Ishikawa (cell line): ENCODE data around the gene CAVIN1.

ENCODE experiments used
- CEBPB ChIP-seq: IDR thresholded peaks from 2 replicates; pipeline ENCODE4 v1.6.1; 2012
- CREB1 ChIP-seq: IDR thresholded peaks from 2 replicates; pipeline ENCODE4 v1.6.1; 2012; ENCODE audit warnings: low read depth
- EGR1 ChIP-seq: IDR thresholded peaks from 2 replicates; pipeline ENCODE4 v1.6.1; 2012
- EP300 ChIP-seq: IDR thresholded peaks from 2 replicates; pipeline ENCODE4 v1.6.1; 2012; ENCODE audit warnings: borderline replicate concordance
- FOXM1 ChIP-seq: IDR thresholded peaks from 2 replicates; pipeline ENCODE4 v1.6.1; 2012; ENCODE audit warnings: low read depth, borderline replicate concordance
- NFIC ChIP-seq: IDR thresholded peaks from 2 replicates; pipeline ENCODE4 v1.6.1; 2012
- RAD21 ChIP-seq: IDR thresholded peaks from 2 replicates; pipeline ENCODE4 v1.6.1; 2012; ENCODE audit warnings: low read depth
- TAF1 ChIP-seq: IDR thresholded peaks from 2 replicates; pipeline ENCODE4 v1.6.1; 2012; ENCODE audit warnings: low read depth, mild to moderate bottlenecking
- TCF12 ChIP-seq: IDR thresholded peaks from 2 replicates; pipeline ENCODE4 v1.6.1; 2012; ENCODE audit warnings: low read depth
- TEAD4 ChIP-seq: IDR thresholded peaks from 2 replicates; pipeline ENCODE4 v1.6.1; 2012
- YY1 ChIP-seq: IDR thresholded peaks from 2 replicates; pipeline ENCODE4 v1.6.1; 2012; ENCODE audit warnings: low read depth
- ZBTB7A ChIP-seq: IDR thresholded peaks from 2 replicates; pipeline ENCODE4 v1.6.1; 2012; ENCODE audit warnings: low read depth
- TF ChIP-seq, protein P1 (sequence below): IDR thresholded peaks from 2 replicates; pipeline ENCODE4 v1.6.1; 2012; ENCODE audit warnings: low read depth, mild to moderate bottlenecking
- TF ChIP-seq, protein P2 (sequence below): IDR thresholded peaks from 2 replicates; pipeline ENCODE4 v1.6.1; 2012
- TF ChIP-seq, protein P3 (sequence below): IDR thresholded peaks from 2 replicates; pipeline ENCODE4 v1.6.1; 2012

CAVIN1 gene

DNA sequence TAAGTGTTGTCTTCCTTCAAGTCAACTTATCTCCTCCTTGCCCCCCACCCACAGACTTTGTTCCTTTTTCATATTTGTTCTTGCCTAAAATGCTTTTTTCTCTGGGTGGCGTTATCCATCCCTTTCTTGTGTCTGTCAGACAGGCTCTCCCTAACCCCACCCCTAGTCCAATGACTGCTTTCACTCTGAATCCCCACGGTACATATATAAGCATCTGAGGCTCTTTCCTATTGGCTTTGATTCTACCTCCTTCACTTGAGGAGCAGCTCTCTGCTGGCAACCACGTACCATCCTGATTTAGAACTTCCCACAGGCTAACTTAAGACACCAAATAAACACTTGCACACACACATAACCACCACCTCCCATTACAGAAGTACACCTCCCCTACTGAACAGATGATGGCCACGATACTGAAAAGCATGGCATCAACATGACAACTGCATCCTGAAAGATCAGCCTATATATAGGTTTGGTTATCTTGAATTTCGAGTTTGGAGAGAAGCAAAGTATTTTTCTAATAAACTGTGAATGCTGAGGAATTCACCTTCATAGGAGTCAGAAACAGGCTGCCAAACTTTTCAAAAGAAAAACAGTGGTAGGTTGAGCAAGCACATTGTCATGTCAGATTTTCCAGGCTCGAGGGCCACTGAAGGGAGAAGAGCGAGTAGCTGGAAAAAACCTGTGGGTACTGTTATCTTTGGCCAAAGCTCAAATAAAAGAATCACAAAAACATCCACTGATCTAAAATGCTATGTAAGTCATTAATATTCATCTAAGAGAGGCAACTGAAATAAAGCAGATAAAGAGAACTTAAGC, 59.1 kb downstream of the CAVIN1 start:
- TF ChIP-seq EP300: no peak

DNA sequence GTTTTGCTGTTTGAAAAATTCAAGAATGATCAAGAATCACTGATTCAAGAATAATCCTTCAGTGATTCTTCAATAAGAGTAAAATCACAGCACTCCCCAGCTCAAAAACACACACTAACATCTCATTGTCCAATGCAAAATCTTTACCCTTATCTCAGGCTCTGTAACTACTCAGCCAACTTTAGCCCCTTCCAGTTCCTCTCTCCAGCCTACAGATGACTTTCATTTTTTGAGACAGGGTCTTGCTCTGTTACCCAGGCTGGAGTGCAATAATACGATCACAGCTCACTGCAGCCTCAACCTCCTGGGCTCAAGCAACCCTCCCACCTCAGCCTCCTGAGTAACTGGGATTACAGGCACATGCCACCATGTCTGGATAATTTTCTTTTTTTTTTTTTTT, 59.8 kb downstream of the CAVIN1 start:
- TF ChIP-seq EP300 (no peak), TEAD4 (no peak), TAF1 (no peak), TCF12 (no peak), ZBTB7A (no peak), RAD21 (no peak), CREB1 (no peak), FOXM1 (no peak), NFIC (no peak), EGR1 (no peak), CEBPB (no peak)
- TF ChIP-seq, protein P1, sequence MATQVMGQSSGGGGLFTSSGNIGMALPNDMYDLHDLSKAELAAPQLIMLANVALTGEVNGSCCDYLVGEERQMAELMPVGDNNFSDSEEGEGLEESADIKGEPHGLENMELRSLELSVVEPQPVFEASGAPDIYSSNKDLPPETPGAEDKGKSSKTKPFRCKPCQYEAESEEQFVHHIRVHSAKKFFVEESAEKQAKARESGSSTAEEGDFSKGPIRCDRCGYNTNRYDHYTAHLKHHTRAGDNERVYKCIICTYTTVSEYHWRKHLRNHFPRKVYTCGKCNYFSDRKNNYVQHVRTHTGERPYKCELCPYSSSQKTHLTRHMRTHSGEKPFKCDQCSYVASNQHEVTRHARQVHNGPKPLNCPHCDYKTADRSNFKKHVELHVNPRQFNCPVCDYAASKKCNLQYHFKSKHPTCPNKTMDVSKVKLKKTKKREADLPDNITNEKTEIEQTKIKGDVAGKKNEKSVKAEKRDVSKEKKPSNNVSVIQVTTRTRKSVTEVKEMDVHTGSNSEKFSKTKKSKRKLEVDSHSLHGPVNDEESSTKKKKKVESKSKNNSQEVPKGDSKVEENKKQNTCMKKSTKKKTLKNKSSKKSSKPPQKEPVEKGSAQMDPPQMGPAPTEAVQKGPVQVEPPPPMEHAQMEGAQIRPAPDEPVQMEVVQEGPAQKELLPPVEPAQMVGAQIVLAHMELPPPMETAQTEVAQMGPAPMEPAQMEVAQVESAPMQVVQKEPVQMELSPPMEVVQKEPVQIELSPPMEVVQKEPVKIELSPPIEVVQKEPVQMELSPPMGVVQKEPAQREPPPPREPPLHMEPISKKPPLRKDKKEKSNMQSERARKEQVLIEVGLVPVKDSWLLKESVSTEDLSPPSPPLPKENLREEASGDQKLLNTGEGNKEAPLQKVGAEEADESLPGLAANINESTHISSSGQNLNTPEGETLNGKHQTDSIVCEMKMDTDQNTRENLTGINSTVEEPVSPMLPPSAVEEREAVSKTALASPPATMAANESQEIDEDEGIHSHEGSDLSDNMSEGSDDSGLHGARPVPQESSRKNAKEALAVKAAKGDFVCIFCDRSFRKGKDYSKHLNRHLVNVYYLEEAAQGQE: no peak
- TF ChIP-seq, protein P2, sequence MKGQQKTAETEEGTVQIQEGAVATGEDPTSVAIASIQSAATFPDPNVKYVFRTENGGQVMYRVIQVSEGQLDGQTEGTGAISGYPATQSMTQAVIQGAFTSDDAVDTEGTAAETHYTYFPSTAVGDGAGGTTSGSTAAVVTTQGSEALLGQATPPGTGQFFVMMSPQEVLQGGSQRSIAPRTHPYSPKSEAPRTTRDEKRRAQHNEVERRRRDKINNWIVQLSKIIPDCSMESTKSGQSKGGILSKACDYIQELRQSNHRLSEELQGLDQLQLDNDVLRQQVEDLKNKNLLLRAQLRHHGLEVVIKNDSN: no peak
- TF ChIP-seq, protein P3, sequence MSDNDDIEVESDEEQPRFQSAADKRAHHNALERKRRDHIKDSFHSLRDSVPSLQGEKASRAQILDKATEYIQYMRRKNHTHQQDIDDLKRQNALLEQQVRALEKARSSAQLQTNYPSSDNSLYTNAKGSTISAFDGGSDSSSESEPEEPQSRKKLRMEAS: no peak

DNA sequence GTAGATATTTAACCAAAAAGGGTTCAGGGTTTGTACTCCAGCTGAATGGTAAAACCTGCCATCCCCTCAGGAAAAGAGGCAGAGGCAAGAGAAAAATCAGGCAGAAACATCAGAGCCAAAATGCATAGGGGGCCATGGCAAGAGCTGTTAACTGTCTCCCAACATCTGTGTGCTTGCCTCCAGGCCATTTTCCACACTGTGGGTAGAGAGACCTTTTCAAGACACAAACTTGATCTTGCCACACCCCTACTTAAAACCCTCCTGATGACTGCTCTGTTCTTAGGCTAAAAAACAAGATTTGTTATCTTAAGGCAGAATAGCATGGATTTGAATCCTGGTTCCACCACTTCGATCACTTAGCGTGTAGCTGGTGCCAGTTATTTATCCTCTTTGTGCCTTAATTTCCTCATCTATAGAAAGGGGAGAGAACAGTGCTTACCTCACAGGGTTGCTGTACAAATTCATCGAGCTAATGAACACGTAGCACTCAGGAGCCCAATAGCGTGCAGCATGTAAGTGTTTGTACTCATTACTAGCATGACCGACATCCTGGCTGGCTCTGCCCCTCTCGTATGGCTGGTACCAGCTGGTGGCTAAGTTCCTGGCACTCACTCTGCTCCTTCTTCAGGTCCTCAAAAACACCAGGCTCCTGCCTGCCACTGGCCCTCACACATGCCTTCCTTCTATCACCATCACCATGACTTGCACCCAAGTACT, 60.7 kb downstream of the CAVIN1 start:
- TF ChIP-seq RAD21: no peak
- TF ChIP-seq EGR1: no peak
- TF ChIP-seq CEBPB: no peak
- no peak for TF ChIP-seq TEAD4
- TF ChIP-seq, protein P2: no peak
- TF ChIP-seq FOXM1: no peak
- no peak for TF ChIP-seq CREB1
- TF ChIP-seq YY1: no peak
- no peak for TF ChIP-seq TCF12
- TF ChIP-seq ZBTB7A: no peak
- TF ChIP-seq, protein P1: no peak
- TF ChIP-seq, protein P3: no peak
- TF ChIP-seq TAF1: no peak
- TF ChIP-seq EP300: no peak

DNA sequence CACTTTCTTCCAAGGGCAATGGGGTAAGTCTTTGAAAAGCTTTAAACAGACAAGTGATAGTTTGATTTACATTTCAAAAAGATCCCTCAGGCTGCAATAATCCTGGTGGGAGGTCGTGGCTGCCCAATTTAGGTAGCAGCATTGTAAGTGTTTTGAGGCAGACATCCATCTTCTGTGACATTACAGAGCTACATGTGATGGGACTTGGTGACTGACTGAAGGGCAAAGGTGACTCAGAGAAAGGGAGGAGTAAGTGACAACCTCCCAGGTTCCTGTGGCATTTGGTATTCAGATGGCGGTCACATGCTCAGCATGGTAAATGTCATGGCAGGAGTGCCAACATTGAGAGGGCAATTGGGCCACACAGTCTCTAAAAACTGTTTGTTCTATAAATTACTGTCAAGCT, 61.3 kb downstream of the CAVIN1 start:
- TF ChIP-seq YY1: no peak
- TF ChIP-seq, protein P2: no peak
- TF ChIP-seq ZBTB7A: no peak
- no peak for TF ChIP-seq RAD21
- TF ChIP-seq, protein P1: no peak
- TF ChIP-seq TEAD4: no peak
- TF ChIP-seq TCF12: no peak
- no peak for TF ChIP-seq CEBPB
- no peak for TF ChIP-seq EGR1
- TF ChIP-seq, protein P3: no peak
- no peak for TF ChIP-seq NFIC
- TF ChIP-seq EP300: no peak
- TF ChIP-seq FOXM1: no peak
